PC-9 (cell line): ENCODE data around the gene FIBCD1. TPM values are rescaled to one million over a fixed set of nuclear protein-coding genes. Genes with fewer than 3 reads are reported as not detected.

Experiments used
- BruUV-seq: library from RNA; stranded (reverse); fragments of 400-500 nt; replicated peaks from 2 replicates; lab custom pipeline; 2021; lab: Mats Ljungman, UMichigan
- CTCF ChIA-PET: fragments of 300-600 bp; sonication (Branson Sonifier 250); formaldehyde crosslinking; loops from one replicate; lab custom pipeline; 2022; ENCODE audit warnings: antibody characterized with exemption; lab: Charles Lee
- POLR2A ChIA-PET: fragments of 300-600 bp; sonication (Branson Sonifier 250); formaldehyde crosslinking; loops from one replicate; lab custom pipeline; 2022; ENCODE audit warnings: antibody characterized with exemption; ENCODE audit not compliant: unreplicated experiment; lab: Charles Lee
- DNase-seq, 2 experiments: peaks; one replicate each; pipeline versions ENCODE4 v3.0.0 to v3.0.0-alpha.2; 2015 to 2022; ENCODE audit warnings: mixed read lengths in 1 of 2
- H2AFZ ChIP-seq: fragments of 200-600 bp; sonication (generic); 2 replicates; pipeline ENCODE4 v1.8.1; 2017; ENCODE audit warnings: antibody characterized with exemption
- H3F3A ChIP-seq: fragments of 200-600 bp; sonication (generic); 2 replicates; pipeline ENCODE4 v1.8.1; 2017; ENCODE audit warnings: antibody characterized with exemption, mild to moderate bottlenecking, low read depth; ENCODE audit not compliant: insufficient read depth
- H3K27ac ChIP-seq: fragments of 200-600 bp; sonication (generic); 2 replicates; pipeline ENCODE4 v1.6.1; 2016; ENCODE audit warnings: mixed run types
- H3K27me3 ChIP-seq: fragments of 200-600 bp; sonication (generic); 2 replicates; pipeline ENCODE4 v1.6.1; 2016; ENCODE audit warnings: low read depth, mixed run types; ENCODE audit not compliant: insufficient read depth
- H3K36me3 ChIP-seq: fragments of 200-600 bp; sonication (generic); 2 replicates; pipeline ENCODE4 v1.6.1; 2016; ENCODE audit warnings: low read depth, mixed run types
- H3K4me1 ChIP-seq: fragments of 200-600 bp; sonication (generic); replicated peaks from 2 replicates; pipeline ENCODE4 v1.6.1; 2016; ENCODE audit warnings: mixed run types; ENCODE audit not compliant: insufficient read depth
- H3K4me2 ChIP-seq: fragments of 200-600 bp; sonication (generic); 2 replicates; pipeline ENCODE4 v1.6.1; 2017; ENCODE audit warnings: mixed run types
- H3K4me3 ChIP-seq: fragments of 200-600 bp; sonication (generic); 2 replicates; pipeline ENCODE4 v1.6.1; 2016; ENCODE audit warnings: mixed run types
- H3K79me2 ChIP-seq: fragments of 200-600 bp; sonication (generic); 2 replicates; pipeline ENCODE4 v1.6.1; 2017; ENCODE audit warnings: low read depth, mixed run types
- H3K9me2 ChIP-seq: fragments of 200-600 bp; sonication (generic); 2 replicates; pipeline ENCODE4 v1.8.1; 2017; ENCODE audit warnings: mild to moderate bottlenecking; ENCODE audit not compliant: insufficient read depth
- H3K9me3 ChIP-seq: fragments of 200-600 bp; sonication (generic); 2 replicates; pipeline ENCODE4 v1.8.1; 2016; ENCODE audit warnings: low read depth; ENCODE audit not compliant: insufficient read depth
- H4K20me1 ChIP-seq: fragments of 200-600 bp; sonication (generic); 2 replicates; pipeline ENCODE4 v1.8.1; 2017; ENCODE audit not compliant: insufficient read depth
- CTCF ChIP-seq: fragments of 200-600 bp; sonication (generic); conservative IDR thresholded peaks from 2 replicates; pipeline ENCODE4 v1.6.1; 2017; ENCODE audit warnings: mixed run types, antibody characterized with exemption, mild to moderate bottlenecking, moderate library complexity
- EZH2 ChIP-seq: fragments of 200-600 bp; sonication (generic); IDR thresholded peaks from 2 replicates; pipeline ENCODE4 v1.8.0; 2017; ENCODE audit warnings: antibody characterized with exemption, low read depth
- intact Hi-C: fragments of 100-400 bp; cut with micrococcal nuclease; formaldehyde crosslinking; loops from one replicate; pipeline ENCODE4 v1.10.0; 2022; ENCODE audit not compliant: unreplicated experiment
- total RNA-seq: library from RNA; stranded (reverse); gene quantifications from 2 replicates; pipeline ENCODE4 v1.2.3, GENCODE V29; 2021

The FIBCD1 gene
- total RNA-seq, 1 experiment from 2014 or later: 2.7 TPM

- Histone ChIP-seq H3F3A (no peaks in the 10 kb centered on the region), H3K27ac (no peak overlapping the region), H4K20me1 (no peaks in the 10 kb centered on the region), H3K27me3 (peaks cover 25% of the 10 kb centered on the region), H3K79me2 (no peaks in the 10 kb centered on the region), H3K9me3 (no peaks in the 10 kb centered on the region), H2AFZ (no peak overlapping the region), H3K9me2 (no peaks in the 10 kb centered on the region), H3K4me2 (no peak overlapping the region), H3K36me3 (no peaks in the 10 kb centered on the region), H3K4me3 (no peak overlapping the region), H3K4me1 (no peaks in the 10 kb centered on the region)
- TF ChIP-seq CTCF (no peak), EZH2 (no peak)
- ChIA-PET CTCF (interaction anchor here (0.5 kb wide), 1 partner anchor 65 kb away, joined by 5 read pairs; no protein-coding TSS in a partner anchor), POLR2A (no interaction called here)
- no peak for DNase-seq
- intact Hi-C loops: no loop called here
- no TSS peak for BruUV-seq
These were observed 42.1 kb upstream of the FIBCD1 start for GRCh38 chr9:130981002-130981755.

GRCh38 chr9:130980526-130980925 is 41.5 kb upstream of the FIBCD1 start:
- intact Hi-C loops: no loop called here

More at GRCh38 chr9:130980526-130980925, 41.5 kb upstream of the FIBCD1 start:
- H3K4me3 ChIP-seq: no peak overlapping the region
- H3K27ac ChIP-seq: no peak overlapping the region
- CTCF ChIA-PET: no interaction called here
- peaks cover 22% of the 10 kb centered on the region for H3K27me3 ChIP-seq
- no peaks in the 10 kb centered on the region for H4K20me1 ChIP-seq
- no peak overlapping the region for H2AFZ ChIP-seq
- no peaks in the 10 kb centered on the region for H3K9me2 ChIP-seq
- H3K4me2 ChIP-seq: no peak overlapping the region
- no peaks in the 10 kb centered on the region for H3K36me3 ChIP-seq
- H3K4me1 ChIP-seq: no peaks in the 10 kb centered on the region
- no peaks in the 10 kb centered on the region for H3K9me3 ChIP-seq
- no peaks in the 10 kb centered on the region for H3K79me2 ChIP-seq
- H3F3A ChIP-seq: no peaks in the 10 kb centered on the region
- no peak for TF ChIP-seq CTCF
- no peak for TF ChIP-seq EZH2
- no TSS peak for BruUV-seq
- POLR2A ChIA-PET: no interaction called here
- DNase-seq: no peak
